Testis (tissue), 3 donors: Measurements from ENCODE around the gene NET1. TPM values are rescaled to one million over a fixed set of nuclear protein-coding genes. Genes with fewer than 3 reads are reported as not detected.

Source experiments
- DNase-seq: peaks from one replicate; pipeline ENCODE4 v3.0.0-alpha.2; 2019
- H3K27ac ChIP-seq, 2 donors: fragments of 200-600 bp; sonication (generic); one replicate each; pipeline ENCODE4 v1.5.1; 2019
- H3K27me3 ChIP-seq: fragments of 200-600 bp; sonication (generic); one replicate; pipeline ENCODE4 v1.5.1; 2019
- H3K36me3 ChIP-seq: fragments of 200-600 bp; sonication (generic); one replicate; pipeline ENCODE4 v1.5.1; 2017; ENCODE audit warnings: low read depth; ENCODE audit errors: missing control alignments
- H3K4me1 ChIP-seq: fragments of 200-600 bp; sonication (generic); one replicate; pipeline ENCODE4 v1.5.1; 2019
- H3K4me3 ChIP-seq, 2 donors: fragments of 200-600 bp; sonication (generic); one replicate each; pipeline ENCODE4 v1.5.1; 2017 to 2019
- H3K9me3 ChIP-seq: fragments of 200-600 bp; sonication (generic); one replicate; pipeline ENCODE4 v1.5.1; 2017
- CTCF ChIP-seq, 3 experiments: fragments of 450-650 bp in 2 of 3; fragments of 200-600 bp in 1 of 3; sonication (generic) in 1 of 3; IDR thresholded peaks; one replicate each; pipeline ENCODE4 v1.5.1; 2016 to 2019; ENCODE audit warnings: antibody characterized with exemption in 3 of 3, mild to moderate bottlenecking in 2 of 3, moderate library complexity in 1 of 3
- POLR2A ChIP-seq: fragments of 450-650 bp; IDR thresholded peaks from one replicate; pipeline ENCODE4 v1.6.1; 2017; ENCODE audit warnings: antibody characterized with exemption, mild to moderate bottlenecking, moderate library complexity
- WGBS, 2 donors: methylation state at CpG; one replicate each; pipeline ENCODE4 v1.1.5; 2018; 5-methylcytosine and 5-hydroxymethylcytosine counted together
- intact Hi-C: fragments of 100-400 bp; cut with DNase I; formaldehyde crosslinking; loops from one replicate; pipeline ENCODE4 v1.15.1; 2023; ENCODE audit warnings: low total_unique reads
- polyA plus RNA-seq: library from polyadenylated mRNA; stranded (reverse); fragments of 350-450 nt; fragmentation: Illumina TruSeq; extraction: RNeasy Lipid Tissue Mini Kit (QIAGEN cat#74804); gene quantifications from one replicate; pipeline ENCODE4 v1.2.3, GENCODE V29; 2014; ENCODE audit warnings: low read depth, low replicate concordance; ENCODE audit not compliant: insufficient read depth
- total RNA-seq, 2 donors: library from RNA; depleted of rRNA; stranded (reverse); fragments of >200 nt; gene quantifications; one replicate each; pipeline ENCODE4 v1.2.3, GENCODE V29; 2016

NET1 gene
- total and polyA plus RNA-seq, 3 donors from 2014 or later, result 29.7 to 40.7 (median 39.9) TPM

- Histone ChIP-seq H3K27ac (no peak overlapping the region), H3K27me3 (no peaks in the 10 kb centered on the region), H3K9me3 (no peaks in the 10 kb centered on the region), H3K4me3 (no peak overlapping the region), H3K4me1 (no peaks in the 10 kb centered on the region), H3K36me3 (no peaks in the 10 kb centered on the region)
- intact Hi-C loops, result no loop called here
- WGBS, 2 donors, result 90 to 93% methylated on average over 4 of the region's 4 CpGs
- TF ChIP-seq CTCF (IDR thresholded peaks at IDR 0.05) (no peak), POLR2A (no peak)
- DNase-seq, result no peak
These were observed 77.7 kb downstream of the NET1 start for GRCh38 chr10:5490032-5490431.

DNA sequence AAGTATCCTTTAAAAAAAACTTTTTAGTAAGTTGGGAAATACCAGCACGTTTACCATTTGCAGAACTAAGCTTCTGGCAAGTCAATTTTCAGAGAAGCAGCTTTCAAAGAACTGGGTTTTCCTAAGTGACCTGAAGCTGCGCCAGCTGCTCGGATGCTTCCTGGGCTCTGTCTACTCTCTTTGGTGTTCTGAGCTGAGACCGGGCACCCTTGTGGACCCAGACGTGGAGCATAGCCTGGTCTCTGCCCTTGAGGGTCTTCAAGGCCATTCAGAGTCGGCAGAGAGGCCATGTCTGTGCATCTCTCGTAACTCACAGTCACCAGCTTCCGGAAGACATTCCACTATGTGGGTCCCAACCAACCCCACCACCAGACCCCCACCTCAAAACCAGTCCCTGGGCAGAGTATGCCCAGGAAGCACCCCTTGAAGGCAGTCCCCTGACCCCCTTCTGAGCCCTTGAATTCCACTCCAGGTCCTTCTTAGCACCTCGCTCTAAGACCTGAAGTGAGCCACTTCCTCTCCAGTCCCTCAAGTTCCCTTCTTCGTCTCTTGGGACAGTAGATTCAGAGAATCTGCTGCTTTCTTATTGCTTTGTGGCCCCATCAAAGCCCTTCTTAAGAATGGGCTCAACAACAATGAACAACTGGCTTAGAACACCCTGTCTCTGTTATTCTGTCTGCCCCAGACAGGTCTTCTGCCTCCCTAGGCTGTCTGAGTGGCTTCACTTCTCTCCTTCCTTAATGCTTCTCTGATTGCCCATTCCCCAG is 78.5 kb downstream of the NET1 start:
- no peak for DNase-seq
- H3K36me3 ChIP-seq, result no peaks in the 10 kb centered on the region

GRCh38 chr10:5491477-5491876 is 79.1 kb downstream of the NET1 start:
- no peaks in the 10 kb centered on the region for H3K36me3 ChIP-seq
- intact Hi-C loops, result no loop called here
- 95% methylated on average over 7 of the region's 7 CpGs; no CpG with 5 or more reads in 1 of the 2 donors for WGBS, 2 donors
- H3K27ac ChIP-seq, result no peak overlapping the region
- H3K4me3 ChIP-seq, result no peak overlapping the region
- H3K9me3 ChIP-seq, result no peaks in the 10 kb centered on the region
- no peak for TF ChIP-seq CTCF (IDR thresholded peaks at IDR 0.05)
- no peak for TF ChIP-seq POLR2A
- no peaks in the 10 kb centered on the region for H3K27me3 ChIP-seq
- no peak for DNase-seq
- H3K4me1 ChIP-seq, result no peaks in the 10 kb centered on the region

More for the DNA sequence above, 78.5 kb downstream of the NET1 start:
- no peak for TF ChIP-seq POLR2A
- TF ChIP-seq CTCF (IDR thresholded peaks at IDR 0.05), result no peak
- H3K27ac ChIP-seq, result no peak overlapping the region
- no peaks in the 10 kb centered on the region for H3K4me1 ChIP-seq
- 88 to 91% methylated on average over 7 to 10 of the region's 10 CpGs for WGBS, 2 donors
- no peaks in the 10 kb centered on the region for H3K27me3 ChIP-seq
- intact Hi-C loops, result no loop called here
- no peaks in the 10 kb centered on the region for H3K9me3 ChIP-seq
- H3K4me3 ChIP-seq, result no peak overlapping the region

GRCh38 chr10:5492322-5492855 is 80.0 kb downstream of the NET1 start:
- Histone ChIP-seq H3K27ac (no peak overlapping the region), H3K36me3 (no peaks in the 10 kb centered on the region), H3K9me3 (no peaks in the 10 kb centered on the region), H3K27me3 (no peaks in the 10 kb centered on the region), H3K4me1 (no peaks in the 10 kb centered on the region), H3K4me3 (no peak overlapping the region)
- intact Hi-C loops, result no loop called here
- TF ChIP-seq CTCF (IDR thresholded peaks at IDR 0.05), result no peak
- no peak for TF ChIP-seq POLR2A
- no peak for DNase-seq
- 93 to 95% methylated on average over 3 to 4 of the region's 4 CpGs for WGBS, 2 donors
